ENCODE data around the gene LMAN2.
A peak's percentile ranks its signal among the peaks of the same experiment; 100 is the strongest.

The LMAN2 gene

GRCh38 chr5:177327539-177328522 is 23.6 kb downstream of the LMAN2 start:
- DNase-seq (ENCODE audit: low read depth): no peak

- no peak for DNase-seq (ENCODE audit: low read depth)
Measured at GRCh38 chr5:177325868-177326381, 25.5 kb downstream of the LMAN2 start.

GRCh38 chr5:177320879-177321278 is 30.6 kb downstream of the LMAN2 start:
- DNase-seq (ENCODE audit: low read depth): no peak

GRCh38 chr5:177319913-177320588 is 31.4 kb downstream of the LMAN2 start:
- DNase-seq (ENCODE audit: low read depth): no peak

GRCh38 chr5:177317959-177318377 is 33.5 kb downstream of the LMAN2 start:
- no peak for DNase-seq (ENCODE audit: low read depth)

- DNase-seq (ENCODE audit: low read depth): no peak
Measured at GRCh38 chr5:177316005-177316404, 35.5 kb downstream of the LMAN2 start.

GRCh38 chr5:177315411-177315810 is 36.1 kb downstream of the LMAN2 start:
- no peak for DNase-seq (ENCODE audit: low read depth)

- no peak for DNase-seq (ENCODE audit: low read depth)
Measured at GRCh38 chr5:177314376-177315342, 36.8 kb downstream of the LMAN2 start.

- DNase-seq (ENCODE audit: low read depth): no peak
Measured at GRCh38 chr5:177313561-177314259, 37.8 kb downstream of the LMAN2 start.

GRCh38 chr5:177312649-177313181 is 38.8 kb downstream of the LMAN2 start:
- no peak for DNase-seq (ENCODE audit: low read depth)

- DNase-seq (ENCODE audit: low read depth): peak; percentile 62
Measured at GRCh38 chr5:177311723-177312648, 39.5 kb downstream of the LMAN2 start, which contains the start of gene MXD3. TSS of gene MXD3 (minus strand) at chr5:177311898. CDS start at chr5:177311830, 68 bp downstream.

- DNase-seq (ENCODE audit: low read depth): no peak
Measured at GRCh38 chr5:177311392-177311722, 40.1 kb downstream of the LMAN2 start.

- no peak for DNase-seq (ENCODE audit: low read depth)
Measured at GRCh38 chr5:177310757-177311391, 40.6 kb downstream of the LMAN2 start.

- DNase-seq (ENCODE audit: low read depth): no peak
Measured at GRCh38 chr5:177310332-177310731, 41.1 kb downstream of the LMAN2 start.

- DNase-seq (ENCODE audit: low read depth): no peak
Measured at GRCh38 chr5:177309351-177310191, 41.9 kb downstream of the LMAN2 start.

GRCh38 chr5:177308740-177309139 is 42.7 kb downstream of the LMAN2 start:
- DNase-seq (ENCODE audit: low read depth): no peak

GRCh38 chr5:177307544-177308363 is 43.7 kb downstream of the LMAN2 start:
- no peak for DNase-seq (ENCODE audit: low read depth)

All from HS-27A (cell line).